Sciatic nerve (tissue), 2 donors: ENCODE results near the gene SEMA4D. TPM values are rescaled to one million over a fixed set of nuclear protein-coding genes. Genes with fewer than 3 reads are reported as not detected.

Source experiments
- ATAC-seq: fragments of 200-7000 bp; cut with Tn5 transposase; one replicate; pipeline ENCODE4 v1.9.1; 2020; ENCODE audit warnings: mild to moderate bottlenecking, moderate library complexity
- DNase-seq: peaks from one replicate; pipeline ENCODE4 v3.0.0-alpha.2; 2020; ENCODE audit warnings: low spot score
- intact Hi-C: fragments of 100-400 bp; cut with DNase I; formaldehyde crosslinking; loops from one replicate; pipeline ENCODE4 v1.14.2; 2022
- total RNA-seq: library from RNA; stranded (reverse); fragmentation: NEBNext Ultra II Directional; extraction: Animal tissue kit (Norgen Biotek cat#: 25700); gene quantifications from one replicate; pipeline ENCODE4 v1.2.1, GENCODE V29; 2021
- donor health status: DM: no; HTN: no; CAD: no.
- donor health status: DM: no; HTN: no; CAD: no.

Gene SEMA4D
- total RNA-seq, 1 donor from 2014 or later = 35.8 TPM

- DNase-seq (no peak), ATAC-seq (no peak)
- intact Hi-C loops = no loop called here
These were observed 110.6 kb downstream of the SEMA4D start for GRCh38 chr9:89387197-89387849.

- intact Hi-C loops = no loop called here
- DNase-seq = no peak
- no peak for ATAC-seq
These were observed 111.1 kb downstream of the SEMA4D start for GRCh38 chr9:89386797-89387196.

GRCh38 chr9:89386206-89386605 lies 111.7 kb downstream of the SEMA4D start:
- DNase-seq (no peak), ATAC-seq (no peak)
- intact Hi-C loops = no loop called here

- no peak for ATAC-seq
- intact Hi-C loops = no loop called here
- no peak for DNase-seq
These were observed 113.1 kb downstream of the SEMA4D start for GRCh38 chr9:89384783-89385182.

GRCh38 chr9:89383721-89384300 lies 114.1 kb downstream of the SEMA4D start:
- intact Hi-C loops = no loop called here
- DNase-seq (no peak), ATAC-seq (no peak)

GRCh38 chr9:89383030-89383720 lies 114.7 kb downstream of the SEMA4D start:
- intact Hi-C loops = no loop called here
- DNase-seq (no peak), ATAC-seq (no peak)

GRCh38 chr9:89382026-89382986 lies 115.6 kb downstream of the SEMA4D start:
- DNase-seq (no peak), ATAC-seq (no peak)
- intact Hi-C loops = no loop called here

- ATAC-seq = no peak
- intact Hi-C loops = no loop called here
- no peak for DNase-seq
These were observed 116.7 kb downstream of the SEMA4D start for GRCh38 chr9:89381308-89381609.

GRCh38 chr9:89380437-89381307 lies 117.2 kb downstream of the SEMA4D start:
- intact Hi-C loops = no loop called here
- no peak for ATAC-seq
- no peak for DNase-seq

GRCh38 chr9:89379508-89380115 lies 118.3 kb downstream of the SEMA4D start:
- no peak for DNase-seq
- ATAC-seq = no peak
- intact Hi-C loops = loop anchor here (10.0 kb wide), 1 partner anchor 55 kb away; no protein-coding TSS in a partner anchor

- intact Hi-C loops = loop anchor here (10.0 kb wide), 1 partner anchor 54 kb away; no protein-coding TSS in a partner anchor
- no peak for ATAC-seq
- DNase-seq = no peak
These were observed 118.9 kb downstream of the SEMA4D start for GRCh38 chr9:89379031-89379430.

- intact Hi-C loops = loop anchor here (10.0 kb wide), 1 partner anchor 54 kb away; no protein-coding TSS in a partner anchor
- DNase-seq (no peak), ATAC-seq (no peak)
These were observed 119.4 kb downstream of the SEMA4D start for GRCh38 chr9:89378541-89378940.

- no peak for DNase-seq
- intact Hi-C loops = loop anchor here (10.0 kb wide), 1 partner anchor 53 kb away; no protein-coding TSS in a partner anchor
- no peak for ATAC-seq
These were observed 120.5 kb downstream of the SEMA4D start for GRCh38 chr9:89377411-89377810.

- intact Hi-C loops = loop anchor here (10.0 kb wide), 1 partner anchor 52 kb away; no protein-coding TSS in a partner anchor
- DNase-seq (no peak), ATAC-seq (no peak)
These were observed 121.1 kb downstream of the SEMA4D start for GRCh38 chr9:89376741-89377351.

GRCh38 chr9:89376286-89376685 lies 121.6 kb downstream of the SEMA4D start:
- intact Hi-C loops = loop anchor here (10.0 kb wide), 1 partner anchor 51 kb away; no protein-coding TSS in a partner anchor
- DNase-seq (no peak), ATAC-seq (no peak)

- ATAC-seq = no peak
- no peak for DNase-seq
- intact Hi-C loops = loop anchor here (10.0 kb wide), 1 partner anchor 50 kb away; no protein-coding TSS in a partner anchor
These were observed 122.6 kb downstream of the SEMA4D start for GRCh38 chr9:89375191-89375760.

- no peak for ATAC-seq
- intact Hi-C loops = loop anchor here (10.0 kb wide), 1 partner anchor 49 kb away; no protein-coding TSS in a partner anchor
- DNase-seq = no peak
These were observed 123.7 kb downstream of the SEMA4D start for GRCh38 chr9:89374176-89374575.
